ENCODE results near the gene PFDN4.

PFDN4 gene

DNA sequence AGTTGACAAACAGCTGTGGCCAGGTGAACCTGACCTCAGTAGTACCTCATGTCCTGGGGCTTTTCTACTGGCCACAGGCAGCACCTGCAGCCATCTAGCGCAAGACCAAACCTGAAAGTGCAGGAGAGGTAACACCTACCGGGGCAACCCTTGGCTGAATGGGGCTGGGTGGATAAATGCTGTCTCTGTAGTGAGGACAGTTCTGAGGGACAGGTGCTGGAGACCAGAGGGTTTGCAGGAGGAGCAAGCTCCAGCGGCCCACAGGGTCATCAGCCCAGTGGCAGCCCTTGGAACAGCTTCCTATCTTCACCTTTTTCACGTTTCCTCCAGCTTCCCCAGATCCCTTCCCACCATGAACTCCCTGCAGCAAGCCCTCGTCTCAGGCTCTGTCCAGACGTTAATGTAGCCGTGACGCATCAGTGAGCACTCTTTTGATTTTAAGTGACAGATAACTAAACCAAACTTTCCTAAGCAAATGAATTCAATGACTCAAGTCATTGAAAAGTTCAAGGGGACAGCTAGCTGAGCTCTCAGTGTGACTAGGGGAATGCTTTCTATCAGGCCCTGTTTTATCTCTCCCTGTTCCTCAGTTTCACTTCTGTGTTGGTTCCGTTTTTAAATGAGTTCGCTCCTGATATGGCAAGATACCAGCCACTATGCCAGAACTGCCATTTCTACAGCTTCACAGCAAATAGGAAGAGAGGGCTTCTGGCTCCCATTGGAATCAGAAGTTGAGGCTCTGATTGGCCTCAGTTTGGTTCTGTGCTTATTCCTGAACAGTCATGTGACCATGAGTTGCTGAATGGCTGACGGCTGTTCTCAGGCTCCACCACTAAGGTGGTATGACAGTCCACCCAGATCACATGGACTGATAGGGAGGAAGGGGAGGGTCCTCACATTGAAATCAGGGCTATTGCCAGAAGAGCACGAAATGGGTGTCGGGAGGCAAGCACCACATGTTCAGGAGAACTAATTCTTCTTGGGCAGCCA is 12.1 kb upstream of the PFDN4 start:
- H3K4me3 ChIP-seq (ENCODE audit: low read depth, low read length) = no peak overlapping the region
- DNase-seq (ENCODE audit: low read depth) = peak; percentile 44
- TF ChIP-seq, protein P1, sequence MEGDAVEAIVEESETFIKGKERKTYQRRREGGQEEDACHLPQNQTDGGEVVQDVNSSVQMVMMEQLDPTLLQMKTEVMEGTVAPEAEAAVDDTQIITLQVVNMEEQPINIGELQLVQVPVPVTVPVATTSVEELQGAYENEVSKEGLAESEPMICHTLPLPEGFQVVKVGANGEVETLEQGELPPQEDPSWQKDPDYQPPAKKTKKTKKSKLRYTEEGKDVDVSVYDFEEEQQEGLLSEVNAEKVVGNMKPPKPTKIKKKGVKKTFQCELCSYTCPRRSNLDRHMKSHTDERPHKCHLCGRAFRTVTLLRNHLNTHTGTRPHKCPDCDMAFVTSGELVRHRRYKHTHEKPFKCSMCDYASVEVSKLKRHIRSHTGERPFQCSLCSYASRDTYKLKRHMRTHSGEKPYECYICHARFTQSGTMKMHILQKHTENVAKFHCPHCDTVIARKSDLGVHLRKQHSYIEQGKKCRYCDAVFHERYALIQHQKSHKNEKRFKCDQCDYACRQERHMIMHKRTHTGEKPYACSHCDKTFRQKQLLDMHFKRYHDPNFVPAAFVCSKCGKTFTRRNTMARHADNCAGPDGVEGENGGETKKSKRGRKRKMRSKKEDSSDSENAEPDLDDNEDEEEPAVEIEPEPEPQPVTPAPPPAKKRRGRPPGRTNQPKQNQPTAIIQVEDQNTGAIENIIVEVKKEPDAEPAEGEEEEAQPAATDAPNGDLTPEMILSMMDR (IDR thresholded peaks at IDR 0.05; ENCODE audit: insufficient read depth, low read depth, low read length, missing control alignments) = no peak

DNA sequence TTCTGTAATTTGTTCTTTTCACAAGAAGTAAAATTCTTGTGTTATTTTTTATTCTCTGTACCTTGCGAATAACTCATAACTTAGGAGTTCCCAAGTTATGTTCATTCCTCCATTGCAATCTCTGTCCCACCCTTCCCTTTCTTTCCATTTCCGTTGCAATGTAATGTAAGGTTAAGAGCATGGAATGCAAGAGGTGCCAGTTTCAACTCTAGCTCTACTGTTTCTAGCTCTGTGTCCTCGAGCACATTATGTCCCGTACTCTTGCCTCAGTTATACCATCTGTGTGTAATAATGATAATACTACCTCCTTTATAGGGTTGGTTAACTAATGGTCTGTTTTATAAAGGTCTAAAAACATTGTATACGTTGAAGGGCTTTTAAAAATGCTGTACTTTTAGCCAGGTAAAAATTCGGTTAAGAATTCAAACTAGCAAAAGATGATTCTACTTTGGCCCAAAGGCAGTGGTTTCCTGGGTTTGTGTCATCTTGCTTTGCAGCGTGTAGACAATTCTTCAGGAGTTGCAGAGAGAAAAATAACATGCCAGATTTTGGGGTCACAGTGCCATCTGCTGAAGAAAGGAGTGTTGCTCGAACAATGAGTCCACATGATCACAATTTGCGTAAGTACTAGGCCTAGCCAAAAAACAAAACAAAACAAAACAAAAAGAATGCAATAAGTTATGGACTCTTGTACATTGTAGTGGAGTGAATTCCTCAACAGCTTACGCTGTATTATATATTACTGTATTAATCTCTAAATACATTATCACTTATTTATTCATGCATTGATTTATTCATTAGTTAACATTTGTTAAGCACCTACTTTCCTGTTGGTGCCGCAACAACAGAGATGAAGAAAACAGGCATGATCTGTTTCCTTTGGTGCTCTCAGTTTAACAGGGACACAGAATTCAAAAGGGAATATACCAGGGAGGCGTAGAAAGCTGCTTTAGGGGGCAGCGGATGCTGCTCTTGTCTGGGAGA is 10.0 kb upstream of the PFDN4 start:
- peak; percentile 34 for DNase-seq (ENCODE audit: low read depth)
- TF ChIP-seq, protein P1 (IDR thresholded peaks at IDR 0.05; ENCODE audit: insufficient read depth, low read depth, low read length, missing control alignments) = no peak
- no peak overlapping the region for H3K4me3 ChIP-seq (ENCODE audit: low read depth, low read length)

DNA sequence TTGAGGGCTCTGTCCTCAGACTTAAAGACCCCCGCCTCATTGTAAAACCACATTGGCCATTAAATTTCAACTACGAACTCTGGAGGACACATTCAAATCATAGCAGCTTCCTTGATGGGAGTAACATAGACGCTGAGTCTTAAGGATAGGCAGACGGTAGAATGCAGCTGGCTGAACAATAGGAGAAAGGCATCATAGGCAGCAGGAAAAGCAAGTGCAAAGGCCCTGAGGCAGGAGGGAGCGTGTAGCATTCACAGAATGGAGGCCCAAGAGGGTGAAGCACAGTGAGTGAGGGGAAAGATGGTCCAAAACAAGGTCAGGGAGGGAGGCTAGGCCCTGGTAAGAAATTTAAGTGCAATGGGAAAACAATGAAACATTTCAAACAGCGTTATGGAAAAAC is 8.6 kb upstream of the PFDN4 start:
- no peak overlapping the region for H3K4me3 ChIP-seq (ENCODE audit: low read depth, low read length)
- DNase-seq (ENCODE audit: low read depth) = no peak
- TF ChIP-seq, protein P1 (IDR thresholded peaks at IDR 0.05; ENCODE audit: insufficient read depth, low read depth, low read length, missing control alignments) = no peak

DNA sequence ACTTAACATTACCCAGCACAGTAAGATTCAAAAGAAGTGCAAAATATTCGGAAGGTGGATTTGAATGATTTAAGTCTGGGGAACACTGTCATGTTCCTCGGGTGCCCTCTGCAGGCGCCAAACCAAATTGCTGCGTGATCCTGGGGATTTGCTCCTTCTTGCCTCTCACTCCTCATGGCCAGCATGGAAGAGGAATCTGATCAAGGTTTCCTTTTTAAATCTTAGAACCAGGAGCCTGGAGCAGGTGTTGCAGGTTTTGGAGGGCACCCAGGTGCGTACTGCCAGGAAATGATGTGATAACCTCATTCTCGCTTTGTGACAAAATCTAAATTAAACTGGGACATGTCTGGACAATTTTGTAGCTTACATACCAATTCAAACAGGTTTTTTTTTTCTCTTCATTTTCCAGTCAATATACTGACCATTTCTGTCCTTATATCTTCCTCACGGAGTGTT is 8.1 kb upstream of the PFDN4 start:
- H3K4me3 ChIP-seq (ENCODE audit: low read depth, low read length) = no peak overlapping the region
- peak; percentile 78 for DNase-seq (ENCODE audit: low read depth)
- TF ChIP-seq, protein P1 (IDR thresholded peaks at IDR 0.05; ENCODE audit: insufficient read depth, low read depth, low read length, missing control alignments) = peak; percentile 95

DNA sequence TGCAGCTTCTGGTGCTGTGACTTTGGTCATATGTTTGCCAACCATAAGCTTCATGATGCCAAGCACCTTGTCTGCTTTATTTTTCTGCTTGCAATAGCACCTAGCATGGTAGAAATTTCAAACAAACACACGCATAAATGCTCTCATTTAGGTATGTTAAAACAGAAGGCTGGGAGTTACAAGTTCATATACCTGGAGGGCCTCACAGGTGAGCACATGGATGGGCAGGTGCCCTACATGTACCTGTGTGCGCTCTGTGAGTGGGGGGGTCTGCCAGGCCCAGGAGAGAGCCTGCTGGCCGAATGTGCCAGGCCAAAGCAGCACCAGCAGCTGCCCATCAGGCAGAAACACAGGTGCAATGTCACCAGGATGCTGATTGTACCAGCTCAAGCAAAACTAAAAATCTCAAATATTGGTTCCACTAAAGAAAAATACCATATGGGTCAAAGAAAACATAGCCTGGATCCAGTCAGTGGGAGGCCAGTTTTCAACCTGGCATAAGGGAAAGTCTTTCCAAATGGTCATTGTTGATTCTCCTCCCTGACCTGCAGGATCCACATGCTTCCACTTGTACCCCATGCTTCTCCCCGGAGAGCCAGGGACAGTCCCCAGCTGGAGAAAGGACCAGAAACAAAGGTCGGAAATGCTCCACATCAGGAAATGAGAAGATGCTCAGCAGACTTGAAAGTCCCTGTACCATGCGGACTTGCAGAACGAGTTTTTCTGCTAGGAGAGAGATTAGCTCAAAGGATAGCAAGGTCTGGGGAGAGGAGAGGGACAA is 7.2 kb upstream of the PFDN4 start:
- DNase-seq (ENCODE audit: low read depth) = no peak
- TF ChIP-seq, protein P1 (IDR thresholded peaks at IDR 0.05; ENCODE audit: insufficient read depth, low read depth, low read length, missing control alignments) = no peak

DNA sequence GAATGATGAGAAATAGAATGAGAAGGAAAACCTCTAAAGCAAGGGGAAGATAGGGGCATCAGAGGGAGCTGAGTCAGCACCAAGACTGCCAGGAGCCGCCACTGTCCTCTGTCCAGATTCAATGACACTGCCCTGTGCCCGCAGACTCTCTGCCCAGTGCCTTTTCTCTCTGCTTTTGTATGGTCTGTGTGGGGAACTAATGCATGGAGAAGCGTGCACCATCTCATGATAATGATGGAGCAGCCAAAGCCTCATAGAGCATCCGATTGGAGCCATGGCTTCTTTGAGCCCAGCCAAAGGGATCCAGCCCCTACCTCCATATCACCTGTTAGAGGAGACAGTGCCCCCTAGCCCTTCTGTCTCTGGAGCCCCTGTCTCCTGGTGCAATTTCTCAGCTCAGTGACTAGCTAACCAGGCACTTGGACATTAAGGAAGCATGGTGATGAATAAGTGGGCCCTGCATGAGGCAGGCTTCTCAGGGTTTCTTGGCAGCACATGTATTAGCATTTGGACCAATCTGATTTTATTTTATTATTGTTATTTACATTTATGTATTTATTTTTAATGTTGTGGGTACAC is 6.5 kb upstream of the PFDN4 start:
- H3K4me3 ChIP-seq (ENCODE audit: low read depth, low read length) = no peak overlapping the region
- TF ChIP-seq, protein P1 (IDR thresholded peaks at IDR 0.05; ENCODE audit: insufficient read depth, low read depth, low read length, missing control alignments) = no peak
- no peak for DNase-seq (ENCODE audit: low read depth)

More for the DNA sequence above, 7.2 kb upstream of the PFDN4 start:
- no peak overlapping the region for H3K4me3 ChIP-seq (ENCODE audit: low read depth, low read length)

Data from GM12865 (cell line).